Activated CD4-positive, CD25-positive, alpha-beta regulatory T cell treated with anti-CD3 and anti-CD28 coated beads, Interleukin-2, amount 50 U/mL, for 24 hours (primary cell): ENCODE measurements around the gene EDN3.

Experiments
- ATAC-seq, 2 donors: fragments of 150-1000 bp; cut with Tn5 transposase; one replicate each; pipeline ENCODE4 v1.10.0; 2021; ENCODE audit warnings: mild to moderate bottlenecking in 1 of 2, moderate library complexity in 1 of 2

The EDN3 gene

DNA sequence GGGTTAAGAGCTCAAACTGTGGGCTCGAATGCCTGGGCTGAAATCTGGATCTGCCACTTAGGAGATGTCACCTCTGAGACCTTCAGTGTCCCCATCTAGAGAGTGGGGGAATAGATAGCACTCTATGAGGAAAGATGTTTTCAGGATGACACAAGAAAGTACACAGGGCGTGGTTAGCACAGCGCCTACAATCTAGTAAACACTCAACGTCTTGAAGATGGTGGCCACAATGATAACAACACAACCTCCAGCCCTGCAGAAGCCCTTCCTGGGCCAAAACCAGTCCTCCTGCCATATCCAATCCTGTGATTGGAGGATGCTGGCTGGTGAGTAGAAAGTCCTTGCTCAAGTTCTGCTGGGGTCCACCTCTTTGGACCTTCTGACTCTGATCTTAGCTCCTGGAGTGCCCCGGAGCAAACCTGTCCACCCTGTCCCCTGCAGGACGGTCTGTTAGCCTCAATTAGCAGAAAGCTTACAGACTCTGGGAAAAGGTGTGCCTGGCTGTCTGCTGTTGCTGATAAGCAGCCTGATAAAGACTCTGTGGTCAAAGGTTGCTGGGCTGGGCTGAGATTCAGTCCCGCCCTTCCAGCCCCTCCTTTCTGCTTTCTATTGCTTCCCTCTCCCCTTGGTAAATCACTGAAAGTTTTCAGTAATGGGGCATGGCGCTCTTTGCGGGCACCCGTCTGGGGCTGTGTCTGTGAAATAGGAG is 8.2 kb downstream of the EDN3 start:
- ATAC-seq = no peak

DNA sequence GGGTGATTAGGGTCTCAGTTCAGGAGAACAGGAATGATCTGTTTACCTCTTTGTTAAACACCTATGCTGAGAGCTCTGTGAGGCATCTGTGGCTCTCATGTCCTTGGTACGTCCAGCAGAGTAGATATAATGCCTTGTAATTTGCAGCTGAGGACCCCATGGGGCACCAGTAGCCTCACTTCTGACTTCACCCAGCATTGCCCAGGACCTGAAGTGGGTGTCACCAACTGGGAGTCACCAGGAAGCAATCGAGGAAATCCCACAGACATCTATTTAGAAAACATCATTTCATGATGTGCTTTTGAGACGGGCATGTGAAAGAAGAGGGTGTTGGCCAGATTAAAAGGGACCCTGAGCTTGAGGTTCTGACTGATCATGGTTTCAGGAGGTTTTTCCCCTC is 8.8 kb downstream of the EDN3 start:
- no peak for ATAC-seq

DNA sequence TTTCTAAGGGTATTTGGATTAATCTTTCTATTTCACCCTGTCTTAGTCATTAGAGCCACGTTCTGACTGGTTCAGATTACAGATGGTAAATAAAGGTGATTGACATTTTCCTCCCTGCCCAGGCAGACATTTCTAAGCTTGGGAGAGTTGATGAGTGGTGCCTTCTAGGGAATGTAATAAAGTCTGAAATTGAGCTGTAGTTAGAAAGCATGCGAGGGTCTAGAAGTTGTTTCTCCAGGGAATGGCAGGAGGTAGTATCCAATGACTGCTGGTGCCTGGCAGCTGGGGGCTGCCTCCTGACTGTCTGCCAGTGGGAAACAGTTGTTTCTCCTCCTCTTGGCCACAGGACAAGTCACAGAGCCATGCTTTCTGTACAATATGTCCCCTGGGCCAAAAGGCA is 14.6 kb downstream of the EDN3 start:
- ATAC-seq = no peak

DNA sequence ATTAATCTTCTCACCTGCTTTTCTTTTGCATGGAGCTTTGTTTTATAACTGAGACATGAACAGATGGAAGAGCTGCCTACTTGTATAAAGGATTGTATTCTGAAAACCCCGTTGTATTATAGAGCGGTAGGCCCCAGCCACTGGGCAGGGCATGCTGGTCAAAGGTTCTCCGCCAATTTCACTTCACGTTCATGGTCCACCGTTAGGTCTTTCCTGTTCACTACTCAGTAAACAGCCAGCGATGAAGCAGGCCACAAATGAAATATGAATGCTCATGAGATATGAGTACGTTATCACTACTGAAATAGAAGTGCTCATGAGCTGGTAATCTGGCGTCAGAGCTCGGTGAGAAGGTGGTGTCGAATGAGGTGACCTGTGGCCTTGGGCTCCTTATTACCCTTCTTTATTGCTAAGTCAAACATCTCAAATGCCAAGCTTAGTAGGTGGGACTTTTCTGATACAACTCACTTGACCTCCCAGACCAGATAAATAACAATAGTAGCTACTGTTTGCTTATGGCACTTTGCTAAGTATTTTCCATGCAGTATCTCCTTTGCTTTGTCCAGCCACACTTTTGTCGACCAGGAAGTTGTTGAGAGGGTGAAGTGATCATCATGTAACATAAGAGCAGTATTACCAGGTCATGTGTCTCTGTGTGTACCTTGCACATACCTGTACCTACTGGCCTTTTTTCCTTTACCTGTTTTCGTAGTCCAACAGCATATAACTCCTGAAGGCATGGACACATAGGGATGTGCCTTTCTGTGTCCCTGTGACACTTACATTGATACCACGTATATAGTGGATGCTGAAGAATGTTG is 16.7 kb downstream of the EDN3 start:
- no peak for ATAC-seq

DNA sequence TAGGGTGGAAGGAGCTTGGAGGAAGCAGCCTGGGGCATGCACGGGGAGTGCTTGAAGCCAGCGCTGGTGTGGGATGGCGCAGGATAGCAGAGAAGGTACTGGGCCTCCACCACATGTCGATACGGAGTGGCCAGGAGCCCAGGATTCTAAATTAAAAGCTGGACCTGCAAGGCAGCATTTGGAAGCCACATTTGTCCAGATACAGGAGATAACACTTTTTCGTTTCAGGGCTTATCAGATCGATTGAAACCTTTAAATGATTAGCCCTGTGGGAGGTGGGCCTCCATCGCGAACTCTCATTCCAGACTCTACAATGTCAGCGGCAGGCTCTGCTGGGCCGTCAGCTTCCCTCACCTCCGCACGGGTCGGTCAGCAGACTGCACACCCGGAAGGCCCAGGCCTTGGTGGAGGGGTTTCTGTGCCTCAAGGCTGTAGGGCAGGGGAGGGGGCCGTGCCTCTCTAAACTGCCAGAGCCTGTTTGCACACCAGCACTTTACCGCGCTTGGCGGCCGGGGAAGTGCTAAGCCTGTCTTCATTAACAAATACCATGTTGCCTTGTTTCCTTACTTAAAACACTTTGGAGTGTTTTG is 17.9 kb downstream of the EDN3 start:
- no peak for ATAC-seq

DNA sequence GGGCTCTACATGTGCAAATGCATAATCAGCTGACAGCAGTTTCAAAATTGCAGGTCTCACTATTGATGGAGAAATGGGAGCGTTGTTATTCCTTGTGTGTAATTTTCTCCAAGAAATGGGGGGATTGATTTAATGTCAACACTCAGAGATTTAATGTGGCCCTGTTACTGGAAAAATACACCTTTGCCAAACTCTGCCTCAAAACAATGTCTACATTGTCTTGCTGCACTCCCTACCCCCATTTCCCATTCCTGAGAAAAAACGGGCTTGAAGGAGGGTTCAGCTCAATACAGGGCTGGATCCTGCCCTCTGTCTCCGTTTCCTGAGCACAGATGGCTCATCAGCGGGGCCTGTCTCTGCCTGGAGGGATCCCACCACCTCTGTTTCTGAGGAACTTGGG is 18.4 kb downstream of the EDN3 start:
- no peak for ATAC-seq

DNA sequence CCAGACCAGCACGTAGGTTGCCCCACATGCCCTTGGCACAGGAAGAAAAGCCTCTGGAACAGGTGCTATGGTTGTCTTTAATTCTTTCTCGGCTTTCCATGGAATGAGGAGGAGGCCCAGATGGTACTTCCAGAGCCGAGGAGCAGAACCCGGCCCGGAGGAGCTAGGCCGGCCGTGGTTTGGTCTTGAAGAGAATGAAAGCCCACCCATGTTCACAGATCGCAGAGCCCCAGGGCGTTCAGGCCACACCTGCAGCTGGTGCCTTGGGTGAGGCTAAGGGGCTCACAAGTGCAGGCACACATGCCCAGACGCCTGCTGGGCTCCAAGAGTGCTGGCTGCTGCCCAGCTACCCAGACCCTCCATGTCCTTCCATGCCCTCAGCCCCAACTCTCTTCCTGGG is 20.0 kb downstream of the EDN3 start:
- ATAC-seq = no peak

DNA sequence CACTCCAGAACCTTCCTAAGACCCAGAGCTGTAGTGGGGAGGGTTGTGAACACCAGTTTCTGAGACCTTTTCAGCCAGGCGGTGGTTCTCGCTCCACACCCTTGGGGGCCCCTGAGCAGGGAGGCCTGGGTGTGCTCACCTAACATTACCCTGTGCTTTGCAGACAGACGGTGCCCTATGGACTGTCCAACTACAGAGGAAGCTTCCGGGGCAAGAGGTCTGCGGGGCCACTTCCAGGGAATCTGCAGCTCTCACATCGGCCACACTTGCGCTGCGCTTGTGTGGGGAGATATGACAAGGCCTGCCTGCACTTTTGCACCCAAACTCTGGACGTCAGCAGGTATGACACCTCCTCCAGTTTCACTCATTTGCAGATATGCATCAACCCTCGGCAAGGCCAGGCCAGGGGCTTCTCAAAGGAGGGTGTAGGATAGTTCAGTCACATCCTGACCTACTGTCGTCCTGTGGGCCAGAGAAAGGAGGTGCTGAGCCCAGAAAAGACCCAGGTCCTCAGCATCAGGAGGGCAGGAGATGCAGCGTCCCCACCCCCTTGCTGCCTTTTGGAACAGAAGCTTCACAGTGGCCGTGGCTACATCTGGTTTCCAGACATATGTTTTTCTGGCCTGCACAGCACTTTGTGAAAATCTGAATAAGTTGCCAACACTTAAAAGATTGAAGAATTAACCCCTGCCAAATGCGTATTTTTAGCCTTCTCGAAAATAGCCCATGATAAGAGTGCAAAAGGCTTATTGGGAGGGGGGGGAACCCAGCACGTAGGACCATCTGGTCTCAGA is 20.6 kb downstream of the EDN3 start:
- no peak for ATAC-seq

DNA sequence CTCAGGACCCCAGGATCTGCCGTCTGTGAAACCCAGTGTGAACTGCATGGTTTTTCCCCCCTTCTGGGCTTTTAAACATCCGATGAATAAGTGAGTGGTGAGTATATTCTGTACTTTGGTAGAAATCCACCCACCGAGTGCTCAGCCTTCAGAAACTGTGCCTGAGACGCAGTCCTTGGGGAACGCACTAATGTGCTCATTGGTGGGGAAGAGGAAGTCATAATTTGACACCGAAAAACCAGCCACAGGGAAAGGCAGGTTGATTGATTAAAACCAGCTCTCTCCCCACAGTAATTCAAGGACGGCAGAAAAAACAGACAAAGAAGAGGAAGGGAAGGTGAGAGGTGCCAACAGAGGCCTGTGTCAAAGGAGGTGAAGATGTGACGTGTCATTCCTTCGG is 21.7 kb downstream of the EDN3 start:
- no peak for ATAC-seq

DNA sequence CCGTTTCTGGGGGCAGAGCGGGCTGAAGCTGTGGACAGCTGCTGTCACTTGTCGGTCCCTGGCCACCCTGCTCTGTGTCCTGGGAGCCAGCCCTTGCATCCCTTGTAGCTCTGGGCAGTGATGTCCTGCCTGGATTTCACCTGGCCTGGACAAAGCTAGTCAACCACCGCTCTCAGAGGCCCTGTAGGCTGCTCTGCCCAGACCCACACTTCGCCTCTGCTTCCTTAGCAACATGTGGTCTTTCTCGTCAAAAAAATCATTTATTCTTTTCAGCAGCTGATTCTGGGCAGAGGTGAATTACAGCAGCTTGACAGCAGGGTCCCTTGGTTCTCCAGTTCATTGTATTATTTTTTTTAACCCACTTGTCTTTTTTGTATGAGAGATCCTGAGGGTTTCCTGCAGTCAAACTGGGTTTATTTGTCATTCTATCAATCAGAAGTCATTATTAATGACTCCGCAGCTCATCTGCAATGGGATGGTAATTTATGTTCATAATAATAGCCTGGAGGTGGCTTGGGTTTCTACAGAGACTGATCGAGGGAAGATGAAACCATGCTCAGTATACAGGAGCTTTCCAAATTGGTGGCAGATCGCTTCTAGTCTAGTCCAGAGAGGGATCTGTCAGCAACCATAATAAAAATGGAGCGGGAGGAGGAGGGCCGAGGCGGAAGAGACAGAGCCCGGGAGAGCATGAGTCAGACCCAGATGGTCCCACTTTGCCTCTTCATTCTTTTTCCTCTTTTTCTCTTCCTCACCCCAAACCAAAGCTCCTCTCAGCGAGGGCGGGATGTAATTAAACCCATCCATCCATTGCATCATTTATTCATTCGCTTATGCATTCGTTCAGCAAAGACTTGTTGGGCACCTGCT is 22.4 kb downstream of the EDN3 start:
- no peak for ATAC-seq

DNA sequence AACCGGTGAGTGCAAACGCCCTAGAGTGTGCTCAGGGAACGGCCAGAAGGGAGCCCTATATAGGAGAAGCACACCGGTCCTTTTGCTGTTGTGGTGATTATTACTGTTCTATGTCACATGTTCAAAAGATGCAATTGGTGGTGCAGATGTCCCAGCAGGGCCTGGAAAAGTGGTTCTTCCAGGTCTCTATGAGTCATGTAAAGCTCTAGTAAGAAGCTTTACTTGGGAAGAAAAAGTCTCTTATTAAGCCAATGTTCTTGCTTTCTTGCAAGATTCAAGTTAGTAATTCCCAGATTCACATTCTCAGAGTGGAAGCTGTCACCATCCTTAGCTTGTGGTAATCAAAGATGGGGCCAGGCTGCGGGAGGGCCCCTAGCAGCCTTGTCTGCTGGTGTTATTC is 23.3 kb downstream of the EDN3 start:
- no peak for ATAC-seq

DNA sequence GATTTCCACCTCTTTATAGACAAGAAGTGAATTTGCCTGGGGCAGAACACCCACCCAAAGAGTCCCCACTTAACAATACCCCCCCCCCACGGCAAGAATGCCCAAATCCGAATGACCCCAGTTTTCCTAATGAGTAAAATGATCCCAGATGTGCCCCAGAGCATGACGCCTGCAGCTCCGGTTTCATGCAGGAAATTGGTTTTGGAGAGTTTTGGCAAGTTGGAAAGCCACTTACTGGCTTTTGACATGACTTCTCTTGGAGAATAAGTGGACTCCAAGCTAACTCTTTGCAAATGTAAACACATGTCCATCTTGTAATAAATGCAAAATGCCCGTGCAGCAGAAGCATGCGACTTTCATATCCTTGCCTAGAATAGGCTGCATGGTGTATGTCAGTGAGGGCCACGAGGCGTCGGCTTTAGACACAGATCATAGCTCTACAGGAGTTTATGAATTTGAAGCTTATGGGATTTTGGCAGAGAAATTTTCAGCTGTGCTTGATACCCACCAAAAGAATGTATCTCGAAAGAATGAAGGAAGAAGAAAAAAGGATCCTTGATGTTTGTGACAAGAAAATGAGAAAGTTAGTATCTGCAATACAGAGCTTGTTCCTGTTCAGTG is 24.2 kb downstream of the EDN3 start:
- no peak for ATAC-seq

DNA sequence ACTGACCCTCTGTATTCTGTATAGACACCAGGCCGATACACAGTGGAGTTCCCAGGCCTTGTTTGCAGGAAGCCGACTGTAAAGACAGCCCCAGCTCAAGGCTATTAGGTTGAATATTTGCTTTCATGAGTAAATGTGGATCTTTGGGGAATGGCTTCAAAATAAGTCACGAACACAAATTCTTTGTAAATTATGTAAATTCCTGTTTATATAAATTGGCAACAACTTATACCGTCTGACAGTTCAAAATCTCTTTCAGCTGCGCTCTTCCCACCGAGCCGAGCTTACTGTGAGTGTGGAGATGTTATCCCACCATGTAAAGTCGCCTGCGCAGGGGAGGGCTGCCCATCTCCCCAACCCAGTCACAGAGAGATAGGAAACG is 24.7 kb downstream of the EDN3 start:
- no peak for ATAC-seq

DNA sequence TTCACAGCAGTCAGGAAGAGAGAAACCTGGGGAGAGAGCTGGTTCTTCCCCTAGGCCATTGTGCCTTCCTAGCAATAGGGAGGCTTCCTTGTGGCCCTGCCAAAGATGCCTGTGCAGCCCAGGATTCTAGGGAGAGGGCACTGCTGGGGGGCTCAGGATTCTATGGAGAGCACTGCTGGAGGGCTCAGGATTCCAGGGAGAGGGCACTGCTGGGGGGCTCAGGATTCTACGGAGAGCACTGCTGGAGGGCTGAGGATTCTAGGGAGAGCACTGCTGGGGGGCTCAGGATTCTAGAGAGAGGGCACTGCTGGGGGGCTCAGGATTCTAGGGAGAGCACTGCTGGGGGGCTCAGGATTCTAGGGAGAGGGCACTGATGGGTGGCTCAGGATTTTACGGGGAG is 25.8 kb downstream of the EDN3 start:
- ATAC-seq = no peak

DNA sequence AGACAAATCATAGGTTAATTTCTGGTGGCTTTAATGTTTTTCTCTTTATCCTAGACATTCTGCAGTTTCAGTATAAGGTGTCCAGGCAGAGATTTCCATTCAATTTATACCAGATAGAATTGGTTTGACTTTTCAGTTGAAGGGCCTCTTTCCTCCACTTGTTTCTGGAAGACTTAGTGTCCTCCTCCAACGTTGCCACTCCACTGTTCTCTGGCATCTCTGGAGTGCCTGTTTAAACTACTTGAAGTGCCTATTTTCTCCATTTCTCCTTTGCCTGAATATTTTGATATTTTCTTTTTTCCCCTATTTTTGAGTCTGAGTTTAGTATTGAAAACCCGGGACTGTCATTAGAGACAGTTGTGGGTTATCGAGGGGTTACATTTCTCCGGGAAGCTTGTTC is 27.7 kb downstream of the EDN3 start:
- no peak for ATAC-seq

DNA sequence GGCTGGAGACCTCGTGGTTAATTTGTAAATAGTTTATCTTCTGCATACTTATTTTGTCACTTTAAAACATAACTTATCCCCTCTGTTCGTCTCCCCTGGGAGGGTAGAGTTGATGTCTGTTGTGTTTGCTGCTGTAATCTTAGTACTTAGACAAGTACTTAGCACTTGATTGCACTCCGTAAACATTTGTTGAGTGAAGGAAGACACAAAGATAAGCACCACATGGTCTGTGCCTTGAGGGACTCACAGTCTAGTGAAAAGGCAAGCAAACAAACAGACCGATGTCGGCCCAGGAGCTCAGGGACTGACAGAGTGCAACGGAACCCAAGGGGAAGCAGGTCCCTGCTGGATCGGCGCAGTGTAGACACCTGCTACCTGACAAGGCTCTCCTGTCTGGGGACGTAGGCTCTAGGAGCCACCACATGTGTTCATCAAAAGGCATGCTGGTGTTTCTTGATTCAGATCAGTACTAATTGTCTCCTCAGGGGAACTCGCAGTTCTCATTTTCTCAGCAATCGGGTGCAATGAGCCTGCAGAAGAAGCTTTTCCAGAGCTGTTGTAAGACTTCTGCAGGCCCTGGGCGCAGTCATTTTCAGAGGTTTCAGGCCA is 31.4 kb downstream of the EDN3 start:
- no peak for ATAC-seq

DNA sequence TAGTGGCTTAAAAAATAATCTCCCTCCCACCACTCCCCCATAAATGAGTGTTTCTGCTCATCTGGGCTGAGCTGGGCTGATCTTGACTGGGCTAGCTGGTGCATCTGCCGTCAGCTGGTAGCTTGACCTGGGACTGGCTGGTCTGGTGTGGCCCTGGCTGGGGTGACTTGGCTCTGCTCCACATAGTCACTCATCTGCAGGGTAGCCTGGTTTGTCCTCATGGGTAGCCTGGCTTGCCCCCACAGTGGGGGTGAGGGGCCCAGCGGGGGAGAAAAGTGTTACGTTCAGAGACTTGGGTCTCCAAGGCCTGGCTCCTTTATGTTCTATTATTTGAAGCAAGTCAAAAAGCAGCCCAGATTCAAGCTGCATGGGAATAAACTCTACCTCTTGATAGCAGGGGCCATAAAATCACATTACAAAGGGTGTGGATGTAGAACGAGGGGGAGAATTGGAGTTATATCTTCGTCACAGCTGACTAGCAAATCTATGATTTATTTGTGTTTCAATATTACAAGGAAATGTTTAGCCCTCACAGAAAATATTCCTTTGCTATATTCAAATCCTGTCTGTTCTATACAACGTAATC is 32.9 kb downstream of the EDN3 start:
- no peak for ATAC-seq

DNA sequence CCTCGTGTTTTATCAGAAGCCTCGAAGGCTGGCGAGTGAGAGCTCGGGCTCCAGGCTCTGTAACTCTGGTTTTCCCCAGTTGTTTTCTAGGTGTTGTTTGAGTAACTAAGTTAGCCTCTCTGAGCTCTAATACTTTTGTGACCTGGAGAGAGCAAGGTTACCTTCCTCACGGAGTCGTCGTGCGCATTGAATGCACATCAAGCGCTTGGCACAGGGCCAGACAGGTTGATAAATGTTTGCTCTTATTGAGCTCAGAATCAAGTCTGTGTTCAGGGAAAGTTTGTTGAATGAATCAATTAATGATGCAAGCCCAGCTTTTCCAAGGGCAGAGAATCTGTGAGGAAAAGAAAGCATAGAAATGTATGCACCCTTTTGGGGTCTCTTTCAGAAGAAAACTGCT is 33.5 kb downstream of the EDN3 start:
- no peak for ATAC-seq

DNA sequence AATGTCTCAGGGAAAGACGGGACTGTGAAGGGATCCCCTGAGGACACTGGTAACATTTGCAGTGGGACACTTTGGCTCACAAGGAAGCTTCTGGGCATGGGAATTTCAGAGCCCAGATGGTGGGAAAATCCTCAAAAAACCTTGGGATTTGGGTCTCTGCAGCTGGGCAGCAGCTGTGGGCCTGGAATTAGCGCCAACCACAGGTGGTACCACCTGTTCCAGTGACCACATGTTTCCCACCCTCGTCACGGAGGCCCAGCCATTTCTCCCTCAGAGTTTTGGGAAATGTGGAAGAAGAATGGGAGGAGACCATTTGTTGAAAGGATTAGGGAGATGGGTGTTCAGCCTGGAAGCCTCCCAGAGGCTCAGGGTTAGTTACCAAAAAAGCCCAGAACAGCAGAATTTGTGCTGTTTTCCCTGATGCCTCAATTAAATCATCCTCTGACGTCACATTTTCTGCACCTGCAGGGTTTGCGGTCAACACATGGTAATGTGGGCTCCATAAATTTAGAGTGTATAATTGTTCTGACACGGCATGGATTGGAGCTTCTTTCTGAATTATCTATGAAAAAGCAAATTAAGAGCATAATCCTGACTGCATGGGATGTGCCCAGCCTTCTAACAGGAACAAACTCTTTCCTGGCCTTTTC is 34.4 kb downstream of the EDN3 start:
- no peak for ATAC-seq

DNA sequence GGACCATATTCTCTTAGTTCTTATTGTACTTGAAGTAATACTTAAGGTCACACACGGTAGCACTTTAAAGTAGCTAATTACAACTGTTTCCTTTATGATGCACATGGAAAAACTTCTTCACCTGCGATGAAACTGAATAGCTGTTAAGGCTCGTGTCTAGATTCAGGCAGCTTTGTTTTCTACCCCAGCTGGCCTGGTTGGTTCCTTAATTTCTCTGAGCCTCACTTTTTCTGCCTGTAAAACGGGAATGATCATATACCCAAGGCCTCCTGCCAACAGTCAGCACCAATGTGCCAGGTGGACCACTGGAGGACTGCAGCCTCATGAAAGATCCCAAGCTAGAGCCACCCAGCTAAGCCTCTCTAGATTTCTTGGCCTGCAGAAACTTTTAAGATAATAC is 35.0 kb downstream of the EDN3 start:
- no peak for ATAC-seq

DNA sequence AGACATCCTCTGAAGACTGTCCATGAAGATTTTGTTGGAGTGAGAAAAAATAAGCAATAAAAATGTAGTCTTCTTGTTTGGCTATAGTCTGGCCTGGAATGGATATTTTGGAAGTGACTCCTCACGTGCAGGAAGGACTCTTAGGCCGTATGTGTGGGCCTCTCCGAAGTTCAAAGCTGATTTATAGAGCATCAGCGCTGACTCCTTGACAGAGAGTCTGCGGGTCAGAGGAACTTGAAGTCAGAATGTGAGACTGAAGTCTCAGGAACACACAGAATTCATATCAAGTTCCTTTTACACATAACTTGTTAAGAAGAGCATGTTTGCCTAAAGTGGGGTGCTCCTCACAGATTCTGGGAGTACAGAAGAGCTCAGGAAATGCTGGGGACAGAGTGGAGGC is 36.1 kb downstream of the EDN3 start:
- no peak for ATAC-seq
